Erythroblast (primary cell): ENCODE results near the gene ZNF654.

Source experiments
- GATA1 ChIP-seq: IDR thresholded peaks from 2 replicates; pipeline ENCODE4 v1.6.1; 2011; ENCODE audit warnings: low read depth, mild to moderate bottlenecking, control low read depth, low read length, moderate library complexity
- POLR2A ChIP-seq: IDR thresholded peaks from 2 replicates; pipeline ENCODE4 v1.6.1; 2011; ENCODE audit warnings: mild to moderate bottlenecking, low read length

GRCh38 chr3:88044411-88044810 is 14.6 kb upstream of the ZNF654 start:
- no peak for TF ChIP-seq POLR2A
- TF ChIP-seq GATA1 = no peak
